ENCODE data around the gene UPF1. TPM values are rescaled to one million over a fixed set of nuclear protein-coding genes. Genes with fewer than 3 reads are reported as not detected.

UPF1 gene
- total and polyA plus RNA-seq, 2 of the 13 experiments (the other 11 are each of a cell fraction or from before 2014, with no cell fraction given), result 16.9 to 41.8 TPM

GRCh38 chr19:18839465-18840287, 7.9 kb downstream of the UPF1 start (continued):
- TF ChIP-seq USF2 (IDR thresholded peaks at IDR 0.05; ENCODE audit: low read depth, low read length) (no peak), USF2 (CRISPR knock-in tag; IDR thresholded peaks at IDR 0.05; ENCODE audit: borderline replicate concordance) (peak; percentile 74; the same call in 1 of the 2 replicates), ZNF678 (CRISPR knock-in tag; IDR thresholded peaks at IDR 0.05) (no peak), RFX1 (IDR thresholded peaks at IDR 0.05) (no peak), CEBPB (IDR thresholded peaks at IDR 0.05; ENCODE audit: borderline replicate concordance, low read depth, low read length) (no peak), SCMH1 (CRISPR knock-in tag; IDR thresholded peaks at IDR 0.05; ENCODE audit: borderline replicate concordance) (no peak), ZNF775 (CRISPR knock-in tag; IDR thresholded peaks at IDR 0.05; ENCODE audit: borderline replicate concordance) (no peak), ZNF501 (CRISPR knock-in tag; IDR thresholded peaks at IDR 0.05) (peak; percentile 82), THAP7 (CRISPR knock-in tag; IDR thresholded peaks at IDR 0.05) (peak; percentile 53), ELK4 (CRISPR knock-in tag; IDR thresholded peaks at IDR 0.05; ENCODE audit: borderline replicate concordance) (no peak), FOXO1 (CRISPR knock-in tag; IDR thresholded peaks at IDR 0.05) (peak; percentile 85), BCL3 (CRISPR knock-in tag; IDR thresholded peaks at IDR 0.05) (peak; percentile 83), ZSCAN25 (CRISPR knock-in tag; IDR thresholded peaks at IDR 0.05) (peak; percentile 91)
- TF ChIP-seq, protein P1, sequence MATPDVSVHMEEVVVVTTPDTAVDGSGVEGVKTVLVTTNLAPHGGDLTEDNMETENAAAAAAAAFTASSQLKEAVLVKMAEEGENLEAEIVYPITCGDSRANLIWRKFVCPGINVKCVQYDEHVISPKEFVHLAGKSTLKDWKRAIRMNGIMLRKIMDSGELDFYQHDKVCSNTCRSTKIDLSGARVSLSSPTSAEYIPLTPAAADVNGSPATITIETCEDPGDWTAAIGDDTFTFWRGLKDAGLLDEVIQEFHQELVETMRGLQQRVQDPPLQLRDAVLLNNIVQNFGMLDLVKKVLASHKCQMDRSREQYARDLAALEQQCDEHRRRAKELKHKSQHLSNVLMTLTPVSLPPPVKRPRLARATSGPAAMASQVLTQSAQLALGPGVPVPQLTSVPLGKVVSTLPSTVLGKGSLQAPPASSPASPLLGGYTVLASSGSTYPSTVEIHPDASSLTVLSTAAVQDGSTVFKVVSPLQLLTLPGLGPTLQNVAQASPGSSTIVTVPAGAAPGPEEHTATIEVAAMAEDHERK (CRISPR knock-in tag; IDR thresholded peaks at IDR 0.05; ENCODE audit: low read depth), result no peak
- TF ChIP-seq, protein P2, sequence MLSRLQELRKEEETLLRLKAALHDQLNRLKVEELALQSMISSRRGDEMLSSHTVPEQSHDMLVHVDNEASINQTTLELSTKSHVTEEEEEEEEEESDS (CRISPR knock-in tag; IDR thresholded peaks at IDR 0.05; ENCODE audit: borderline replicate concordance), result no peak
- TF ChIP-seq, protein P3, sequence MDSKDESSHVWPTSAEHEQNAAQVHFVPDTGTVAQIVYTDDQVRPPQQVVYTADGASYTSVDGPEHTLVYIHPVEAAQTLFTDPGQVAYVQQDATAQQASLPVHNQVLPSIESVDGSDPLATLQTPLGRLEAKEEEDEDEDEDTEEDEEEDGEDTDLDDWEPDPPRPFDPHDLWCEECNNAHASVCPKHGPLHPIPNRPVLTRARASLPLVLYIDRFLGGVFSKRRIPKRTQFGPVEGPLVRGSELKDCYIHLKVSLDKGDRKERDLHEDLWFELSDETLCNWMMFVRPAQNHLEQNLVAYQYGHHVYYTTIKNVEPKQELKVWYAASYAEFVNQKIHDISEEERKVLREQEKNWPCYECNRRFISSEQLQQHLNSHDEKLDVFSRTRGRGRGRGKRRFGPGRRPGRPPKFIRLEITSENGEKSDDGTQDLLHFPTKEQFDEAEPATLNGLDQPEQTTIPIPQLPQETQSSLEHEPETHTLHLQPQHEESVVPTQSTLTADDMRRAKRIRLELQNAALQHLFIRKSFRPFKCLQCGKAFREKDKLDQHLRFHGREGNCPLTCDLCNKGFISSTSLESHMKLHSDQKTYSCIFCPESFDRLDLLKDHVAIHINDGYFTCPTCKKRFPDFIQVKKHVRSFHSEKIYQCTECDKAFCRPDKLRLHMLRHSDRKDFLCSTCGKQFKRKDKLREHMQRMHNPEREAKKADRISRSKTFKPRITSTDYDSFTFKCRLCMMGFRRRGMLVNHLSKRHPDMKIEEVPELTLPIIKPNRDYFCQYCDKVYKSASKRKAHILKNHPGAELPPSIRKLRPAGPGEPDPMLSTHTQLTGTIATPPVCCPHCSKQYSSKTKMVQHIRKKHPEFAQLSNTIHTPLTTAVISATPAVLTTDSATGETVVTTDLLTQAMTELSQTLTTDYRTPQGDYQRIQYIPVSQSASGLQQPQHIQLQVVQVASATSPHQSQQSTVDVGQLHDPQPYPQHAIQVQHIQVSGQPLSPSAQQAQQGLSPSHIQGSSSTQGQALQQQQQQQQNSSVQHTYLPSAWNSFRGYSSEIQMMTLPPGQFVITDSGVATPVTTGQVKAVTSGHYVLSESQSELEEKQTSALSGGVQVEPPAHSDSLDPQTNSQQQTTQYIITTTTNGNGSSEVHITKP (CRISPR knock-in tag; IDR thresholded peaks at IDR 0.05; ENCODE audit: low read depth), result peak; percentile 76; the same call in 1 of the 2 replicates

Data from HepG2 (cell line).